PFSK-1 (cell line): ENCODE results near the gene ODF2L.

Source experiments
- POLR2AphosphoS5 ChIP-seq: IDR thresholded peaks from 2 replicates; pipeline ENCODE4 v1.6.1; 2012; ENCODE audit warnings: low read depth, mild to moderate bottlenecking, control low read depth, low read length, moderate library complexity
- REST ChIP-seq, 2 experiments: IDR thresholded peaks; 2 replicates each; pipeline versions ENCODE4 v1.6.1 to v1.8.0; 2011 to 2012; ENCODE audit warnings: low read depth in 2 of 2, low read length in 2 of 2, control low read depth in 1 of 2, inconsistent platforms in 1 of 2, mild to moderate bottlenecking in 1 of 2, moderate library complexity in 1 of 2; ENCODE audit not compliant: insufficient read depth in 1 of 2
- SIN3A ChIP-seq: IDR thresholded peaks from 2 replicates; pipeline ENCODE4 v1.6.1; 2012; ENCODE audit warnings: mild to moderate bottlenecking, low read length, moderate library complexity, borderline replicate concordance; ENCODE audit not compliant: insufficient read depth
- TAF1 ChIP-seq: IDR thresholded peaks from 2 replicates; pipeline ENCODE4 v1.6.1; 2012; ENCODE audit warnings: low read length, control low read depth, borderline replicate concordance; ENCODE audit not compliant: insufficient read depth

DNA sequence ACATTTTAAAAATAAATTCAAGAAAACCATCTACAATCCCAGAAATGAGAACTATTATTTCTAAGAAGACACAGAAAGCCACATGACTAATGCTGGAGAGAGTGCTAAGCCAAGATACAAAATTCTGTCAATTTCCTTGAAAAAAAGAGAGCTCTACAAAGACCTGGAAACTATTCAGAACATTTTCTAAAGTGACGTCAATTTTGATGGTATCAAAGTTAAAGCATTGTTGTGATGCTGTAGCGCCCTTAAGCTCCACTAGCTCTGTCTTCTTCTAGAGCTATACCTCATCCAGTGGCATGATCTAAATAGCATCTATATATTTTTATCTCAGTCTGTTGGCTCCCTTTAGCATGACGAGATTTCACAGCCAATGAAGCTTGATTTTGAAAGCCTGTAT, 73.9 kb downstream of the ODF2L start:
- no peak for TF ChIP-seq REST (IDR thresholded peaks at IDR 0.05; ENCODE audit: insufficient read depth in 1 of 2, low read depth in 2 of 2, low read length in 2 of 2)
- no peak for TF ChIP-seq POLR2AphosphoS5
- no peak for TF ChIP-seq SIN3A
- no peak for TF ChIP-seq TAF1
